ENCODE measurements around the gene DPH1.

- TF ChIP-seq POLR2A (IDR thresholded peaks at IDR 0.05; ENCODE audit: low read depth, low read length) (no peak), POLR2AphosphoS5 (IDR thresholded peaks at IDR 0.05; ENCODE audit: low read depth, low read length) (no peak)
Observed at GRCh38 chr17:2044263-2044894, 14.4 kb downstream of the DPH1 start.

Measured in GM12892 (cell line).